HG03108 (cell line): ENCODE results near the gene EEFSEC.

Source experiments
- ATAC-seq: cut with Tn5 transposase; IDR thresholded peaks from one replicate; pipeline ENCODE4 v1.9.1; 2021; ENCODE audit warnings: moderate library complexity; ENCODE audit not compliant: unreplicated experiment

EEFSEC gene

GRCh38 chr3:128239304-128239703 is 86.0 kb downstream of the EEFSEC start:
- no peak for ATAC-seq

DNA sequence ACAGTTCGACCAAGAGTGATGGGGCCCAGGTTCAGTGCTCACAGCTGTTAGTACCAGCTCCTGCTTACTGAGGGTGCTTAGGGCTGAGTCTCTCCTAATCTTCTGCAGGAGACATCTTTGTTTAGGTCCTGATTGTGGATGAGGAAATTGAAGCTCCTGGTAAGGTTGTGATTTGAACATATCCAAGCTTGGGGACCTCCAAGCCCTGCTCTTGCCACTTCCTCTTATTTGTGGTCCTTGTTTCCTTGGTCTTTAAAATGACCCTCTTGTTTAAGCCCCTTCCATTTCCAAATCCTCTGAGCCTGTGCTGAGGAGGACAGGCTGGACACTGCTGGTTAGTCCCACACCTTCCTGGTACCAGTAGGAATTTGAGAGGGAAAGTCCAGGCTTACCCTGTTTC is 87.0 kb downstream of the EEFSEC start:
- ATAC-seq: no peak

DNA sequence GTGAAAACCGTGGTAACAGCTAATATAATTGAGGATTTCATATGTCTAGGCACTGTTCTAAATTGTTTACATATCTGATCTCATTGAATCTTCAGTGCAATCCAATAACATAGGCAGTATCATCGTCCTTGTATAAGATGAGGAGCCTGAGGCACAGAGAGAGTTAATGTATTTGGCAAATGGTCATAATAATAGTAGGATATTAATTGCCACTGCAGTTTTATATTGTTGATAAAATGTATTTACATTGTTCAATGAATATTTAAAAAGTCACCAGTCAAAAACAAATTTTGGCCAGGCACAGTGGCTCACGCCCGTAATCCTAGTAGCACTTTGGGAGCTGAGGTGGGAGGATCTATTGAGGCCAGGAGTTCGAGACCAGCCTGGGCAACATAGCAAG is 88.5 kb downstream of the EEFSEC start:
- ATAC-seq: no peak

GRCh38 chr3:128242818-128243601 is 89.7 kb downstream of the EEFSEC start:
- no peak for ATAC-seq

DNA sequence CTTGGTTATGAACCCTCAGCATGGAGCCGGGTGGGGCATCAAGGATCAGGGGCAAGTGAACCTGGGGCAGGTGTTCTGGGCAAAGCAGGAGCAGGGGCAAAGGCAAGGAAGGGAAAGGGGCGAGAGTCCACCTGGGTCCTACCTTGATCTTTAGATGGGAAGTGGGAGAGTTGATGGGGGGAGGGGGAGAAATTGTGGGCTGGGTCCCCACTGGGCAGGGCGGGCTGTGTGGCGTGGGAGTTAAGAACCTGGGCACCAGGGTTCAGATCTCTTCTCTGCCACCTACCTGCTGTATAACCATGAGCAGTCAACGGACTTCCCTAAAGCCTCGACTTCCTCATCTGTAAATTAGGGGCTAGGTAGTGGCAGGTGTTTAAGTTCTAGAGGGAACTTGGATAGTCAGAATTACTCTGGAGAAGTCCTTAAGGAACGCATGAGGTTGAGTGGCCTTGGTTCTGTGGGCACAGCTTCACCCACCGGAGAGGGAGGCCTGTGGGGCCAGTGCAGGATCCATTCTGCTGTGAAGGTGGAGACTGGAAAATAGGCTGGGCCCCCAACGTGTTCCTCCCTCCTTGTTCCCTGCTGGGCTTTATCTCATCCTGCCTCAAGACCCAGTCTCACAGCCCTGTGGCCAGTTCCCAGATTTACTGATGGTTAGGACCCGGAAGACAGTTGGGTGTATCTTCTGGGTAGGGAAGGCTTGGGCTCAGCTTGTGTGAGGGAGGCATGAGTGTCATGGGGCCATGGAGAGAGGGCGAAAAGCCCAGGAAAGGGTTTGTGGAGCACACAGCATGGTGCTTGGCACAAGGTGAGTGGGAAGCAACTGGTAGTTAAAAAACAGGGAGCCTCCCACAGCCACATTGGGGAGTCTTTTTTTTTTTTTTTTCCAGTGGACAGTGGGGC is 90.6 kb downstream of the EEFSEC start:
- ATAC-seq: no peak

GRCh38 chr3:128245460-128245859 is 92.2 kb downstream of the EEFSEC start:
- ATAC-seq: no peak

DNA sequence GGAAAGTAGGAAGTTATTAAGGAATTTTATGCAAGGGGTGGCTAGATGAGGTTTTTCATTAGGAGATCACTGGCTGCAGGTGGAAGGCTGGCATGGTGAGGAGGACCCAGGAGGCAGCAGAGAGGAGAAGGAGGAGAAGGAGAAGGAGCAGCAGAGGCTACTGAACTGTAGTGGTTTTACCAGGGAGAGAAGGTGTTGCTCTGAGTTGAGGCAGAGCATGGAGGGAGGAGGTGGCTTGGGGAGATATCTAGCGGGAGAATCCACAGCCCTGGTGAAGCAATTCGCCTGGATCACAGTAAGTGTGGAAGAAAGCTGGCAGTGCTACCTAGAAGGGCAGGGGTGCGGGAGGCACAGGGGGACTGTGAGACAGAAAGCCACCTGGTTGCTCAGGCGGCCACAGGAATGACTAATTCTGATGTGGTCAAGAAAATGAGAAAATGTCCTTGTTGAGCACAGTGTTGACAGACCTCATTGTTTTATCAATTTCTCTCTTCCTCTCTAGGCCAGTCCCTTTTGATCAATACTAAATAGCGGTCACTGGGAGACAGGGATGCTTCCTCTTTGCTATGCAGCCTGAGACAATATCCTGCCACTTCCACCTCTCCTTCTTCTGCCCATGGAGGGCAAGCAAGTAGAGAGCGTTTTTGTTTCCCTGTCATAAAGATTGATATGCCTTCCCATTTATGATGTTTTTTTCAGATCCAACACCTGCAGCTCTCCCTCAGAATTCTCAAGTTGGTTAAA is 94.6 kb downstream of the EEFSEC start:
- no peak for ATAC-seq

- no peak for ATAC-seq
These were observed 98.8 kb downstream of the EEFSEC start for GRCh38 chr3:128252083-128252482.

DNA sequence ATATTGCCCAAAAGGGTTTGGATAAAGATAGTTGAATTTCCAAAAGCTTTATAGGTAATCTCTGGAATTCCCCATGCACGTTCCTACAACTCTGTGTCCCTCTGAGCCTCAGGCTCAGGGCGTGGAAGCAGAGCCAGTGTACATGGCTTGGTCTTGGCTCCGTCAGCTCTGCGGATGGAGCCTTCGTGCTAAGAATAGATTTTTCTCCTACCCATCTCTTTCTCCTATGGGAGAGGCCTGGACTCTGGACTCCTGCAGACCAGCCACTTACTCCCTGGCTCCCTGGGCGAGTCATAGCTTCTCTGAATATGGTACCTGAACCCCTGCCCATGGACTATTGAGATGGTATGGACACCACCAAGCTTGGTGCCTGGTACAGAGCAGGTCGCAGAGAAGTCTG is 99.9 kb downstream of the EEFSEC start:
- ATAC-seq: no peak

GRCh38 chr3:128254066-128254590 is 100.8 kb downstream of the EEFSEC start:
- no peak for ATAC-seq

DNA sequence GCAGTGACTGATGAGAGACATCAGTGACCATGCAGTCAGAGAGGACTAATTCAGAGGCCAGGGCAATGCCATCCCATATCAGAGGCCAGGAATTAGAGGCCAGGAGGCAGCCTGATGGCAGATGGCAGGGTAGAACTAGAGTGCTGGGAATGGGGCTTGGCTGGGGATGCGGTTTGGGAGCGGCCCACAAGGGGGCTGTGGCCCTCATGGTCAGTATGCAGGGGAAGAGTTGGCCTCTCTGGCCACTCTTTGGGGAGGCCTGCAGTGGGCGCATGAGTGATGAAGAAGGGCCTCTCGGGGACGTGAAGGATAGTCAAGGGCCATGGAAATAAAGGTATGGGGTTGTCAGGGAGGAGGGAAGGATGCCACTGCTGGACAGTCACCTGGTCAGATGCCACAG is 101.7 kb downstream of the EEFSEC start:
- no peak for ATAC-seq

DNA sequence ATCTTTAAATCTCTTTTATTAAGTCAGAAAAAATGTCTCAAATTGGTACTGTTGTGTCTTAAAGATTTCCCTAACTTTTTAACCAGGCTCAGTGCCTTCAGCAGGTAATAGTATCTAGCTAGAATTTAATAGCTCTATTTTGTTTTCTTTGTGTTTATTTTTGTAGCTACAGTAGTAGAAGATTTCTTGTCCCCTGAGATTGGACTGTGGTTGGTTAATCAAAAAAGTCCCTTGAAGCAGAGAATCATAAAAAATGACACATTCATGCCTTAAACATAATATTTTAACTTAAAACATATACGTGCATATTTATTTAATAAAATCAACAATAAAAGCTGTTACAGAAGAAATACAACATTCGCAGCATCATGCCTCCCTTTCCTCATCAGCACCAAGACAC is 102.8 kb downstream of the EEFSEC start:
- ATAC-seq: no peak

DNA sequence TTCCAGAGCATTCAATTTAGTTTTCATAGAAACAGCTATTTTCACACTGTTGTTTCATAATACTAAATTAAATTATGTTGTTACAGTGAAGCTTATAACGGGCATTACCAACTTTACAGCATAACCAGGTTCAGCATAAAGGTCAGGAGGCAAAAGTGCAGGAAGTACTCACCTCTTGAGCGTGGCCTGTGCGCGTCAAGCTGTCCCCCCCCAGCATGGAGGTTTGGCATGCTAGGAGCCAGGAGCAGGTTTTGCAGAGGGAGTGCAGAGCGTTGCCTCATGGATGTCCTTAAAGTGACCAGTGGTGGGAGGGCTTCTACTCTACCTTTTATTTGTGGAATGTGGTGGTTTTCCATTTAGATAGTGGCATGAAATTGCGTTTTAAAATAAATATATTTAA is 104.4 kb downstream of the EEFSEC start:
- ATAC-seq: no peak

DNA sequence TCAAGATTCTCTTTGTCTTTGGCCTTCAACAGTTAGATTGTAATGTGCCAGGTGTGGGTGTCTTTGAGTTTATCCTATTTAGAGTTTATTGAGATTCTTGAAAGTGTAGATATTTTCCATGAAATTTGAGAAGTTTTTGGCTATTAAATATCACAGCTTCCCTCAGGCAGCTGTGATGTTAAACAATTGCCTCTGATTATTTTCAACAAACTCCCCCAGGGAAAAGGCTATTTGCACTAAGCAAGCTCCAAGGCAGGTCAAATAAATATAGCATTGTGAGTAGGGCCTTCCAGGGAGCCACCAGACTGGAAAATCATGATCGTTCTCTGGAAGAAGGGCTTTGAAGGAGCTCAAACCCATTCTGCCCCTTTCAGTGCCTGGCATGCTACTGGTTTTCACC is 107.0 kb downstream of the EEFSEC start:
- ATAC-seq: no peak

GRCh38 chr3:128262457-128262856 is 109.2 kb downstream of the EEFSEC start:
- ATAC-seq: no peak

DNA sequence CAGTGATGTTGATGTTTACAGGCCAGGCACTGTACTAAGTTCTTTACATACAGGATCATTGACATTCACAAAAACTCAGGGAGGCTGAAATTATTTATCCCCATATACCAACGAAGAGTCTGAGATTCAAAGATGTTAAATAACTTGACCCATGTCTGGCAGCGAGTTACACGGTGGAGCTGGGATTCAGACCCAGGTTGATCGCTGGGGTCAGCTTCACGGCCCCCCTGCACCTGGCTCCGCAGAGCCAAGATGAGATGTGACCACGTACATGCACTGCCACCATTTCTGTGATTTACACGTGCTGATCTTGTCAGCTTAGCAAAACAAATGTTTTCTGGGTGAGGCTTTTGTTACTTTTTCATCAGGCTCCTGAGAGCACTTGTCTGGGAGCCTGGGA is 109.8 kb downstream of the EEFSEC start:
- ATAC-seq: no peak

- ATAC-seq: no peak
These were observed 110.7 kb downstream of the EEFSEC start for GRCh38 chr3:128263946-128264345.

GRCh38 chr3:128266453-128266852 is 113.2 kb downstream of the EEFSEC start:
- ATAC-seq: no peak

DNA sequence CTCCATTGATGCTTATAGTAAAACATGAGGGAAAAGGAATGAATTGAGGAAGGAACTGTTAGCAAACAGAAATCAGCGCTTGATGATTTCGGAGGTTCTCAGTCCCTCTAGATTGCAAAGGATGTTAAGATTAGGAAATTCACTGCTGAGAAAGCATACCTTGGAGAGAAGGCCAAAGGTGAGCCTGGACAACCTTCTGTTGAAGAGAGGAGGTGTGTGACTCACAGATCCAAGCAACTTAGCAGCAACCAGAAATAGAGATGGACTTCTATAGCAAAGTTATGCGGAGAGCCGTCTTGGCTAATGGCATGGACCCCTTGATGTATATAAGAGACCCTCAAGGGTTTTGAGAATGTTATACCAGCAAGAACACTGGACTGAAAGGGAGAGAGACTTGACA is 114.3 kb downstream of the EEFSEC start:
- ATAC-seq: no peak

- ATAC-seq: no peak
These were observed 115.9 kb downstream of the EEFSEC start for GRCh38 chr3:128269006-128269775.
